Measurements from ENCODE around the gene APOA4. TPM values are rescaled to one million over a fixed set of nuclear protein-coding genes. Genes with fewer than 3 reads are reported as not detected.

APOA4 gene
- total and polyA plus RNA-seq, 2 of the 13 experiments (the other 11 are each of a cell fraction or from before 2014, with no cell fraction given) = 3.8 to 7.2 TPM

GRCh38 chr11:116791002-116791812 is 31.9 kb downstream of the APOA4 start (continued):
- TF ChIP-seq RBM22 (optimal IDR thresholded peaks at IDR 0.05; ENCODE audit: low read length) = peak; percentile 17
- TF ChIP-seq ZNF580 (CRISPR knock-in tag; IDR thresholded peaks at IDR 0.05; ENCODE audit: borderline replicate concordance, low read depth) = peak; percentile 88
- no peak; the same call in 1 of the 2 replicates for TF ChIP-seq FOSL2 (CRISPR knock-in tag; IDR thresholded peaks at IDR 0.05)
- no peak for TF ChIP-seq RORA (CRISPR knock-in tag; IDR thresholded peaks at IDR 0.05)
- 0 out of 2 replicates have a peak, but pooled peaks have one; percentile 20 for TF ChIP-seq ZBTB2 (CRISPR knock-in tag; IDR thresholded peaks at IDR 0.05; ENCODE audit: low read depth)
- no peak for TF ChIP-seq ZNF713 (CRISPR knock-in tag; IDR thresholded peaks at IDR 0.05)
- no peak for TF ChIP-seq ZBTB42 (CRISPR knock-in tag; IDR thresholded peaks at IDR 0.05)
- TF ChIP-seq ZNF562 (CRISPR knock-in tag; IDR thresholded peaks at IDR 0.05; ENCODE audit: borderline replicate concordance) = no peak
- TF ChIP-seq RBM39 (IDR thresholded peaks at IDR 0.05; ENCODE audit: low read depth, low read length, poor library complexity, severe bottlenecking) = peak; percentile 23
- peak; percentile 64; the same call in 1 of the 2 replicates for TF ChIP-seq MEIS2 (CRISPR knock-in tag; IDR thresholded peaks at IDR 0.05)
- no peak for TF ChIP-seq ZFP36L1 (CRISPR knock-in tag; IDR thresholded peaks at IDR 0.05)
- no peak for TF ChIP-seq ZNF891 (CRISPR knock-in tag; IDR thresholded peaks at IDR 0.05)
- no peak for TF ChIP-seq HNF4G (IDR thresholded peaks at IDR 0.05; ENCODE audit: borderline replicate concordance, low read depth, low read length)
- peak; percentile 62; the same call in 1 of the 2 replicates for TF ChIP-seq HNF4G (CRISPR knock-in tag; IDR thresholded peaks at IDR 0.05; ENCODE audit: borderline replicate concordance, low read depth)
- TF ChIP-seq ZNF512B (CRISPR knock-in tag; IDR thresholded peaks at IDR 0.05; ENCODE audit: borderline replicate concordance) = no peak
- no peak for TF ChIP-seq CREB1 (IDR thresholded peaks at IDR 0.05)
- TF ChIP-seq CREB1 (CRISPR knock-in tag; IDR thresholded peaks at IDR 0.05) = no peak
- TF ChIP-seq CREBL2 (CRISPR knock-in tag; IDR thresholded peaks at IDR 0.05; ENCODE audit: borderline replicate concordance) = no peak
- TF ChIP-seq ZC3H4 (CRISPR knock-in tag; IDR thresholded peaks at IDR 0.05; ENCODE audit: borderline replicate concordance) = no peak
- no peak for TF ChIP-seq PRDM15 (CRISPR knock-in tag; IDR thresholded peaks at IDR 0.05)
- no peak for TF ChIP-seq ZNF430 (CRISPR knock-in tag; IDR thresholded peaks at IDR 0.05)

Data from HepG2 (cell line).